Activated CD4-positive, alpha-beta T cell treated with anti-CD3 and anti-CD28 coated beads for 4 hours (primary cell): Measurements from ENCODE around the gene EHD4.
A peak's percentile ranks its signal among the peaks of the same experiment; 100 is the strongest.

Experiments
- DNase-seq, 2 donors: peaks; one replicate each; pipeline ENCODE4 v3.0.0-alpha.2; 2020

Gene EHD4

GRCh38 chr15:41915255-41915994 is 56.9 kb downstream of the EHD4 start:
- DNase-seq = no peak

- no peak for DNase-seq
These were observed 57.9 kb downstream of the EHD4 start for GRCh38 chr15:41914411-41914810.

GRCh38 chr15:41913256-41913655 is 59.1 kb downstream of the EHD4 start:
- DNase-seq = no peak

- no peak for DNase-seq
These were observed 60.5 kb downstream of the EHD4 start for GRCh38 chr15:41911691-41912345.

GRCh38 chr15:41908736-41909461 is 63.5 kb downstream of the EHD4 start:
- no peak for DNase-seq

GRCh38 chr15:41907141-41907540 is 65.2 kb downstream of the EHD4 start:
- no peak for DNase-seq

GRCh38 chr15:41906608-41907007 is 65.7 kb downstream of the EHD4 start:
- no peak for DNase-seq

- no peak for DNase-seq
These were observed 67.1 kb downstream of the EHD4 start for GRCh38 chr15:41905036-41905793.

GRCh38 chr15:41904541-41905005 is 67.8 kb downstream of the EHD4 start:
- DNase-seq = peak; percentile 61 to 76

GRCh38 chr15:41903782-41904181 is 68.6 kb downstream of the EHD4 start:
- no peak for DNase-seq

- DNase-seq = no peak
These were observed 70.9 kb downstream of the EHD4 start for GRCh38 chr15:41901431-41901830.

- DNase-seq = no peak
These were observed 71.6 kb downstream of the EHD4 start for GRCh38 chr15:41900526-41901380.

- no peak for DNase-seq
These were observed 72.4 kb downstream of the EHD4 start for GRCh38 chr15:41899854-41900442.

- no peak for DNase-seq
These were observed 75.0 kb downstream of the EHD4 start for GRCh38 chr15:41897363-41897799.

GRCh38 chr15:41896566-41896965 is 75.8 kb downstream of the EHD4 start:
- DNase-seq = no peak

GRCh38 chr15:41895957-41896356 is 76.4 kb downstream of the EHD4 start:
- no peak for DNase-seq

GRCh38 chr15:41895491-41895890 is 76.9 kb downstream of the EHD4 start:
- no peak for DNase-seq

- DNase-seq = peak; percentile 80 to 83
These were observed 77.4 kb downstream of the EHD4 start for GRCh38 chr15:41894791-41895463.

GRCh38 chr15:41894251-41894790 is 78.0 kb downstream of the EHD4 start:
- no peak for DNase-seq

GRCh38 chr15:41893422-41894250 is 78.7 kb downstream of the EHD4 start, which contains the start of gene SPTBN5:
Gene SPTBN5, minus strand, starts transcription at chr15:41894053. Its CDS starts 556 bp downstream, at chr15:41893497.
- DNase-seq = no peak
